Bladder microvascular endothelial cell (primary cell): ENCODE results near the gene ZBTB6. TPM values are rescaled to one million over a fixed set of nuclear protein-coding genes. Genes with fewer than 3 reads are reported as not detected.

ENCODE experiments used
- total RNA-seq: library from RNA; depleted of rRNA; stranded (reverse); fragments of >200 nt; gene quantifications from 2 replicates; pipeline ENCODE4 v1.2.3, GENCODE V29; 2014

Gene ZBTB6
- 7.4 and 16.1 TPM in 2 replicates for total RNA-seq

DNA sequence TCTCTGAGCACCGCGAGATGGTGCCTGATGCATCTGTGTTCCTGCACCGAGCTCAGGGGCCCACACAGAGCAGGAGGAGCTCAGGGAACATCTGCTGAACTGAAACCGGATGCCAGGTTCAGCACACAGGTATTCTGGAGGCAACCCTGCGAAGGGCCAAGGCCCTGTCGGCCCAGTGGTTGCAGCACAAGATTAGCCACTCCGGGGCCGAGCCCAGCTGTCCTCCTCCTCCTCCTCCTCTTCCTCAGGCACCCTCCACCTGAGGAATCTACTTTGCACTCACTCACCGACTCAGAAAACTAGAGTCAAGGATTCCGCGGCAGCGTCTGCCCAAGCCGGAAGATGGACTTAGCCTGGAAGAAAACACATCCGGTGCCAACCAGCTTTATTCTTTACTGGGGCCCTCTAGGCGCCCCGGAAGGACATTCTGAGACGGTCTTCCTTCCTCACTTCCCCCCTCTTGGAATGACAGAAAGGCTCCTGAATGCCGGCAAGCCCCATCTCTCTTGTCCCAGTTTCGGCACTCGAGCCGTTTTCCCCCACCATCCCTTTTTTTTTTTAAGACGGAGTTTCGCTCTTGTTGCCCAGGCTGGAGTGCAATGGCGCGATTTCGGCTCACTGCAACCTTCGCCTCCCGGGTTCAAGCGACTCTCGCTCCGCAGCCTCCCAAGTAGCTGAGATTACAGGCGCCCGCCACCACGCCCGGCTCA, at the start of gene ZBTB6:
TSS of gene ZBTB6 (minus strand) at position 360 of the 710 bp plus-strand sequence. CDS start 1,251 bp downstream, outside the sequence.

DNA sequence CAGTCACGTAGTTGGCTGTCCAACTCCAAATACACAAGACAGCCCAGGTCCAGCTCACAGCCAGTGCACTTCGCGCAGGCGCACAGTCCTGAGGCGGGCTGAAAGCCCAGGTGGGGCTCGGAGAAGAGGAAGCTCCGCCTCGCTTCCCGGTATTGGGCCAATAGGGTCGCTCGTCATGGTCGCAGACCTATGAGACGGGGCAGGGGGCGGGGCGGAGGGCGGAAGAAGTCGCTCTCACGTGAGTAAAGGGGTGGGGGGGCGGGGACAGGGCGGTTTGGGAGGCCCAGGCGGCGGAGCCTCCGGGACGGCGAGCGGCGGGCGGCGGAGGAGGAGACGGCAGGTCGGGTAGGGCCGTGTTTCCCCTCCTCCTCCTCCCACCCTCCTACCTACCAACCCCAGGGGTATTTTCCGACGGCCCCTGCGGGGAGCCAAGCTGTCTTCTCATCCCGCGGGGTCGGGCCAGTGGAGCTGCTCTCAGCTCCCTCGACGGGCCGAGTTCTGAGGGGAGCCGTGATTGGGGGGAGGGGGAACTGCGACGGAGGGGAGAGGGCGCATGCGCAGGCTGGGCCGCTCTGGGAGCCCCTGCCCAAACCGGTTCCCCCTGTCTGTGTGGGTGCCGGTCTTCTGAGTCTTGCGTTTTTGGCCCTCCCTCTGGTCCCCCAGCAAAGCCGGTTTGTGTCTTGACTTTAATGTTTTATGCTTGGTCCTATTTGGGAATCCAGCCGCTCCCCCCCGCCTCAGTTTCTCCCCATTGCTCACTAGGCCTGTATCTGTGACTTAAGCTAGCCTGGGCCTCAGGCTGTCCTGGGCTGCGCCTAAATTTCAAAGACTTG, 27.8 kb upstream of the ZBTB6 start, which contains the start of gene RABGAP1:
TSS of gene RABGAP1 (plus strand) at position 272 of the 833 bp plus-strand sequence. CDS start 16,040 bp downstream, outside the sequence.

GRCh38 chr9:122931226-122932121, 18.4 kb upstream of the ZBTB6 start, which contains the start of gene ZBTB26:
Gene ZBTB26, minus strand, starts transcription at chr9:122931512. Its CDS starts 11,578 bp downstream, at chr9:122919934.

DNA sequence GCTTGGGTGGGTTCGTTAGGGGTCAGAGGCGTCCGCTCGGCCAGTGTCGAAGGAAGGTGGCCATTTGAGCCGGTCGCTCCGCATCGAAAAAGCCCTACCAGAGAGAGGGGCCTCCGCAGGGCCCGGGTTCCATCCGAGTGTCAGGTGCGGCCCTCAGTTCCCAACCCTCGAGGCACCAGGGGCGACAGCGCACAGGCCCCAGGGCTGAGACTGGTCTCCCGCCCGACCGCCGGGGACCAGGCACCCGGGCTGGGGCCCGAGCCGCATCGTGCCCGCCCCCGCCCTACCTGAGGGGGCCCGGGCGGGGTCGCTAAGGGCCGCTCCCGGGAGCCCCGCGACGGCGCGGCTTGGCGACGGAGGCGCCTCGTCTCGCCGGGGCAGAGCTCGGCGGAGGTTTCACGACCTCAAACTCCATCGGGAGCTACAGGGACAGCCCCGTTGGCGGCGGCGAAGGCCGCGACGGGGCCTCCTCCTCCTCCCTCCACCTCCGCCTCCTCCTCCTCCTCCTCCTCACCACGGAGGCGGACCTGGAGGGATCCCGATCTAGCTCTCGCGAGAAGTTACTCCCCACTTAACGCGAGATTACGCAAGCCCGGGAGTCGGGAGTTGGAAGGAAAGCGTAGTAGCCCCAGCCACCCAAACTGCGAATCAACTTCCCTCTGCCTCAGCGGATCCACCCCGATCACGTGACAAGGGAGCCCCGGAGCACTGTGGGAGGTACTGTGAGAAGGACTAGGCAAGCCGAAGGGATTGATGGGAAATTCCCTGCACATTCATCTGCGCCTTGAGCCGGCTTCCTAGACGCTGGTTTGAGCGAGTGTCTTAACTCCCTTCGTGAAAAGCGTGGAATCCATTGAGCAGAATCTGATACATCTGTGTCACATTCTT, 8.1 kb downstream of the ZBTB6 start, which contains the start of gene RC3H2:
TSS of gene RC3H2 (minus strand) at position 537 of the 888 bp plus-strand sequence. CDS start 7,850 bp downstream, outside the sequence.

Other genes with a start within 250 kb of the ZBTB6 start
- not detected in 2 replicates for gene OR1L3, start 238.2 kb downstream of the ZBTB6 start, total RNA-seq
- gene OR1L4, start 189.3 kb downstream of the ZBTB6 start, total RNA-seq: not detected in 2 replicates
- gene OR1L6, start 171.0 kb downstream of the ZBTB6 start, total RNA-seq: not detected in 2 replicates
- not detected in 2 replicates for gene OR5C1, start 124.4 kb downstream of the ZBTB6 start, total RNA-seq
- gene OR1K1, start 113.2 kb downstream of the ZBTB6 start, total RNA-seq: not detected in 2 replicates
- 57.6 and 106 TPM in 2 replicates for gene PDCL, start 84.7 kb downstream of the ZBTB6 start, total RNA-seq
- 32.5 and 109 TPM in 2 replicates for gene RC3H2, start 8.0 kb downstream of the ZBTB6 start, total RNA-seq
- 1.9 and 5.5 TPM in 2 replicates for gene ZBTB26, start 18.2 kb upstream of the ZBTB6 start, total RNA-seq
- gene RABGAP1, start 27.7 kb upstream of the ZBTB6 start, total RNA-seq: 21.5 and 70.9 TPM in 2 replicates
- 0.16 and 3.8 TPM in 2 replicates for gene GPR21, start 120.3 kb upstream of the ZBTB6 start, total RNA-seq